ENCODE results near the gene ZSCAN31. TPM values are rescaled to one million over a fixed set of nuclear protein-coding genes. Genes with fewer than 3 reads are reported as not detected.

The ZSCAN31 gene
- total and polyA plus RNA-seq, 9 of the 15 experiments (the other 6 are each of a cell fraction or from before 2014, with no cell fraction given): 3.9 to 12.1 (median 7.0) TPM

- TF ChIP-seq ARID4B (CRISPR knock-in tag; IDR thresholded peaks at IDR 0.05): no peak
- no peak for TF ChIP-seq NR2C1 (IDR thresholded peaks at IDR 0.05)
- TF ChIP-seq NR2C1 (tag; IDR thresholded peaks at IDR 0.05): no peak
- TF ChIP-seq CTCF (IDR thresholded peaks at IDR 0.05 in 2 of 3, conservative IDR thresholded peaks at IDR 0.05 in 1 of 3; ENCODE audit: insufficient read depth in 2 of 3, low read depth in 1 of 3, low read length in 3 of 3): no peak
- no peak for TF ChIP-seq MAFF (IDR thresholded peaks at IDR 0.05; ENCODE audit: low read length)
- 0 out of 2 replicates have a peak, but pooled peaks have one; percentile 46 for TF ChIP-seq NCOA6 (IDR thresholded peaks at IDR 0.05)
- peak; percentile 79 for TF ChIP-seq CUX1 (CRISPR knock-in tag; IDR thresholded peaks at IDR 0.05)
- no peak for TF ChIP-seq DEAF1 (CRISPR knock-in tag; IDR thresholded peaks at IDR 0.05)
- no peak for TF ChIP-seq ZNF274 (IDR thresholded peaks at IDR 0.05; ENCODE audit: borderline replicate concordance, low read depth, low read length)
- TF ChIP-seq SMARCC2 (IDR thresholded peaks at IDR 0.05; ENCODE audit: low read depth): no peak
- no peak for TF ChIP-seq PCBP2 (IDR thresholded peaks at IDR 0.05; ENCODE audit: low read depth, low read length, poor library complexity, severe bottlenecking)
- TF ChIP-seq POLR3A (IDR thresholded peaks at IDR 0.05; ENCODE audit: borderline replicate concordance, extremely low read depth, insufficient read depth, insufficient read length): no peak
- TF ChIP-seq NR3C1 (CRISPR knock-in tag; IDR thresholded peaks at IDR 0.05): no peak
- no peak for TF ChIP-seq ZNF778 (CRISPR knock-in tag; IDR thresholded peaks at IDR 0.05)
- no peak for TF ChIP-seq ZNF23 (CRISPR knock-in tag; IDR thresholded peaks at IDR 0.05)
- no peak for TF ChIP-seq NCOA4 (IDR thresholded peaks at IDR 0.05; ENCODE audit: partially characterized antibody)
Measured at GRCh38 chr6:28337121-28337520, 1.2 kb upstream of the ZSCAN31 start (continued).

Measured in K562 (cell line).